HG02973 (cell line): ENCODE results near the gene COX7A2L.

Experiments used
- ATAC-seq: cut with Tn5 transposase; IDR thresholded peaks from one replicate; pipeline ENCODE4 v1.9.1; 2021; ENCODE audit warnings: moderate library complexity; ENCODE audit not compliant: unreplicated experiment

COX7A2L gene

DNA sequence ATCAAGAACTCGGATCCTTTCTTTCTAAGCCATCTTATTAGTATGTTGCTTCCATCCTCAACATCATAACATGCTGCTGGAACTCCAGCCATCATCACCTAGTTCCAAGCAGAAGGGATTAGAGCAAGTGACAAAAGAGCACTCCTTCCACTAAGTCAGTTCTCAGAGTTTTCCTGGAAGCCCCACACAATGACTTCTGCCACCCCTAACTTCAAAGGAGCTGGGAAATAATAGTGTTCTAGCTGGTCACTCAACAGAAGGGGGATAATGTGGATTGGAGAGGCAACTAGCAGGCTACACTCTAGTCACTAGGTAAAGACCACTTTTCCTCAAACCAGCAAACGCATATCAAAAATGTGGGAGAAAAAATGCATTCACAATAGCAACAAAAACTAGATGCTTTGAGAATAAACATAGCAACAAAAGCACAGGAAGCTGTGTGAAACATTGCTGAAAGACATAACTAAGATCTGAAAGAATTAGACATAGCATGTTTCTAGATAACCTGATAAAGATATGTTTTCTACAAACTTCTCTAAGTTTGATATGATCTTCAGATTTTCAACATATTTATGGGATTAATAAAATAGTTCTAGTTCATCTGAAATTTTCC, 39.5 kb downstream of the COX7A2L start:
- ATAC-seq = no peak

GRCh38 chr2:42319265-42319664, 41.8 kb downstream of the COX7A2L start:
- ATAC-seq = no peak

- ATAC-seq = no peak
Measured at GRCh38 chr2:42317945-42318344, 43.1 kb downstream of the COX7A2L start.

GRCh38 chr2:42317486-42317885, 43.5 kb downstream of the COX7A2L start:
- no peak for ATAC-seq

- ATAC-seq = no peak
Measured at GRCh38 chr2:42316910-42317309, 44.1 kb downstream of the COX7A2L start.

DNA sequence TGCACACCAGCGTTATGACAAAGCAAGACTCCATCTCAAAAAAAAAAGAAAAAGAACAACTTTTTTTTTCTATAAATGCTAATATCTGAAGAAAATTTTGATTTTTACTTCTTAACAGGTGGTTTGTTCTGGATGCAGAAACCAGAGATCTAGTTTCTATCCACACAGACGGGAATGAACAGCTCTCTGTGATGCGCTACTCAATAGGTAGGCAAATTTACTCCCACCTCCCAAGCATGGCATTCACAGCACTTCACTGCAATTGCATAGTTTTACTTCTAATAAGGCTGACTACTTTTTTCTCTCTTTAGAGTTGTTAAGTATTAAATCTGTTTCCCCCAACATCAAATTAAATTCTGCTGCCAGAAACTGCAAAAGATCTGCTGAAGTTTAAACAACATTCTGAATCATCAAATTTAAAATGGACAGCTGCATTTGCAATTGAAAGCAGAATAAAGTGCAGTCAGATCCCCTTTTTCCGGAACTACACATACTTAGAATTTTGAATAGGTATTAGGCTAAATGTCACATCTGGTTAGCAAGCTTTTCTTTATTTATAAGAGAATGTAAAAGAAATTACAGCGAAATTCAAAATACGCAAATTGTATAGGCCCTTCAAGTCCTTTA, 45.1 kb downstream of the COX7A2L start:
- no peak for ATAC-seq

- no peak for ATAC-seq
Measured at GRCh38 chr2:42314892-42315468, 46.0 kb downstream of the COX7A2L start.

GRCh38 chr2:42312106-42312505, 48.9 kb downstream of the COX7A2L start:
- no peak for ATAC-seq

DNA sequence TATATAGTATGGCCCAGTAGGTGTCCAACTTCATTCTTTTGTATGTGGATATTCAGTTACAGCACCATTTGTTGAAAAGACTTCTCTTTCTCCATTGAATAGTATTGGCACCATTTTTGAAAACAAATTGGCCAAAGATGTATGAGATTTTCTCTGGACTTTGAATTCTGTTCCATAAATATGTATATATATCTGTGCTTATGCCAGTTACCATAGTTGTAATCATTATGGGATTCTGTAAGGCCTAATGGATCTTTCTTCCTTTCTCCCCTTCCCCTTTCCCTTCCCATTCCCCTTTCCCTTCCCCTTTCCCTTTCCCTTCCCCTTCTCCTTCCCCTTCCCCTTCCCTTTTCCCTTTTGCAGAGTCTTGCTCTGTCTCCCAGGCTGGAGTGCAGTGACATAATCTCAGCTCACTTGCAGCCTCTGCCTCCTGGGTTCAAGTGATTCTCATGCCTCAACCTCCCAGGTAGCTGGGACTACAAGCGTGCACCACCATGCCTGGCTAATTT, 51.0 kb downstream of the COX7A2L start:
- ATAC-seq = no peak

- no peak for ATAC-seq
Measured at GRCh38 chr2:42309366-42309765, 51.7 kb downstream of the COX7A2L start.

DNA sequence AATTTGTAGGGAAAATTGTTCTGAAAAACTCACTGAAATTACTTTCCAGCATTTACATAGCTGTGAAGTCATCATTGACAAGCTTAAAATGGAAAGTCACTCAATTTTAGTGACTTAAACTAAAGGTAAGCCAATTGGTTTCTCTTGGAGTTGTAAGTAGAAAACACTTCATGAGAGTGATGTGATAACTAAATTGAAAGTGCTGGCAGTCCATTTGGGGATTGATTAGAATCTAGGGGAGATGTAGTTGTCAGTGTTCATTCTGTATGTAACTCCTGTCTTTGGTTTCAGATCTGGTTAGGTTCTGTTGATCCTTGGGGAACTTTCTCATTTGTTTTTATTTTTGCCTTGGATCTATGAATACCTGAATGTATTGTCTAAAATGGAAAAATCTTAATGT, 53.8 kb downstream of the COX7A2L start:
- no peak for ATAC-seq

- ATAC-seq = no peak
Measured at GRCh38 chr2:42304059-42304713, 56.8 kb downstream of the COX7A2L start.

- no peak for ATAC-seq
Measured at GRCh38 chr2:42303252-42303651, 57.8 kb downstream of the COX7A2L start.

- no peak for ATAC-seq
Measured at GRCh38 chr2:42300527-42300926, 60.5 kb downstream of the COX7A2L start.
